ENCODE results near the gene EPB41L2. TPM values are rescaled to one million over a fixed set of nuclear protein-coding genes. Genes with fewer than 3 reads are reported as not detected.

Gene EPB41L2
- total RNA-seq, 1 donor from 2014 or later = 136 TPM

DNA sequence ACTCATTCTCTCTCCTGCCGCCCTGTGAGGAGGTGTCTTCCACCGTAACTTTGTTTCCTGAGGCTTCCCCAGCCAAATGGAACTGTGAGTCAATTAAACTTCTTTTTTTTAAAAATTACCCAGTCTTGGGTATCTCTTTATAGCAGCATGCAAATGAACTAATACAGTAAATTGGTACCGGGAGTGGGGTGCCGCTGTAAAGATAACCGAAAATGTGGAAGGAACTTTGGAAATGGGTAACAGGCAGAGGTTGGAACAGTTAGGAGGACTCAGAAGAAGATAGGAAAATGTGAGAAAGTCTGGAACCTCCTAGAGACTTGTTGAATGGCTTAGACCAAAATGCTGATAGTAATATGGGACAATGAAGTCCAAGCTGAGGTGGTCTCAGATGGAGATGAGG, 55.8 kb downstream of the EPB41L2 start:
- Histone ChIP-seq H3K9me3 (ENCODE audit: insufficient read depth, low read depth, low read length) (peaks cover 11% of the 10 kb centered on the region), H3K79me2 (ENCODE audit: insufficient read depth, low read length) (peaks cover 46% of the 10 kb centered on the region), H4K20me1 (ENCODE audit: insufficient read depth, low read length) (peaks cover 17% of the 10 kb centered on the region), H3K27ac (ENCODE audit: low read depth, low read length) (no peak overlapping the region), H3K27me3 (ENCODE audit: insufficient read depth, low read length) (no peaks in the 10 kb centered on the region), H3K4me1 (ENCODE audit: insufficient read depth, low read length) (peaks cover 4% of the 10 kb centered on the region), H3K4me3 (ENCODE audit: insufficient read depth, low read depth, low read length) (no peak overlapping the region), H3K9ac (ENCODE audit: low read length) (no peak overlapping the region), H3K4me2 (ENCODE audit: low read length) (no peak overlapping the region), H2AFZ (ENCODE audit: low read depth, low read length) (no peak overlapping the region), H3K36me3 (ENCODE audit: insufficient read depth, low read length) (no peaks in the 10 kb centered on the region)
- Mint-ChIP-seq H3K4me3 (ENCODE audit: unreplicated experiment) (no peak overlapping the region), H3K27ac (ENCODE audit: unreplicated experiment) (no peak overlapping the region), H3K27me3 (ENCODE audit: low read depth, unreplicated experiment) (no peaks in the 10 kb centered on the region), H3K36me3 (ENCODE audit: low read depth, unreplicated experiment) (peaks cover 21% of the 10 kb centered on the region), H3K9me3 (ENCODE audit: unreplicated experiment) (peaks cover 19% of the 10 kb centered on the region), H3K4me1 (ENCODE audit: low read depth, unreplicated experiment) (peaks cover 23% of the 10 kb centered on the region)
- FAIRE-seq (no peak), DNase-seq (ENCODE audit: low read depth) (no peak)
- TF ChIP-seq CTCF (IDR thresholded peaks at IDR 0.05; ENCODE audit: insufficient read depth, low read depth, low read length) (no peak), EZH2 (IDR thresholded peaks at IDR 0.05; ENCODE audit: insufficient read depth, low read length) (no peak)

DNA sequence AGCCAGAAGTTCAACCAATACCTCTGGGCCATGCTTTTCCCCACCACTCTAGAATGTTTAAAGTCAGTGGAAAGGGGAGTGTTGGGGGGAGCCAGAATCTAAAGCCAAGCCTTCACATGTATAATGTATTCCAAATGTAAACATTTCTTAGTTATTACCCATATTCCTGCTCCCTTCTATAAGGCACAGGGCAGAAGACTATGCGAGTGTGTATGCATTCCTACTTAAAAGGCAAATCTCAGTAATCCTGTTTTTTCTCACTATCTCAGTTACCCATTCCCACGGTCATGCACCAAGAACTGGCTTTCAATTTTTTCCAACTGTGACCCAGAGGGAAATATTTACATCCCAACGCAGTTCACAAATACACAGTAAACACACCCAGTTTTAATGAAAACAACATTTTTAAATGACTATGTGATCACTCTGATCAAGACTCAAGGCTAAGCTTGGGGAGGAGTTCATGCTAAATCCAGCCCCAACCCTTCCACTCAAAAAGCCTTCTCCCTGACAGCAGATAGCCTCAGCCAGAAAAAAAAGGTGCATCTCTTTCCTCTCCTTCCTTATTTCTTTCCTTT, 57.5 kb downstream of the EPB41L2 start:
- H3K27me3 ChIP-seq (ENCODE audit: insufficient read depth, low read length) = no peaks in the 10 kb centered on the region
- no peak overlapping the region for H3K27ac ChIP-seq (ENCODE audit: low read depth, low read length)
- H3K27ac Mint-ChIP-seq (ENCODE audit: unreplicated experiment) = no peak overlapping the region
- no peak overlapping the region for H3K9ac ChIP-seq (ENCODE audit: low read length)
- H3K36me3 Mint-ChIP-seq (ENCODE audit: low read depth, unreplicated experiment) = peaks cover 21% of the 10 kb centered on the region
- no peaks in the 10 kb centered on the region for H3K27me3 Mint-ChIP-seq (ENCODE audit: low read depth, unreplicated experiment)
- peaks cover 37% of the 10 kb centered on the region for H3K4me1 Mint-ChIP-seq (ENCODE audit: low read depth, unreplicated experiment)
- DNase-seq (ENCODE audit: low read depth) = no peak
- H4K20me1 ChIP-seq (ENCODE audit: insufficient read depth, low read length) = peaks cover 16% of the 10 kb centered on the region
- peaks cover 16% of the 10 kb centered on the region for H3K9me3 Mint-ChIP-seq (ENCODE audit: unreplicated experiment)
- no peak for TF ChIP-seq CTCF (IDR thresholded peaks at IDR 0.05; ENCODE audit: insufficient read depth, low read depth, low read length)
- no peak for TF ChIP-seq EZH2 (IDR thresholded peaks at IDR 0.05; ENCODE audit: insufficient read depth, low read length)
- H3K4me2 ChIP-seq (ENCODE audit: low read length) = no peak overlapping the region
- peaks cover 45% of the 10 kb centered on the region for H3K79me2 ChIP-seq (ENCODE audit: insufficient read depth, low read length)
- no peak overlapping the region for H3K4me3 Mint-ChIP-seq (ENCODE audit: unreplicated experiment)
- H3K9me3 ChIP-seq (ENCODE audit: insufficient read depth, low read depth, low read length) = peaks cover 11% of the 10 kb centered on the region
- H3K4me3 ChIP-seq (ENCODE audit: insufficient read depth, low read depth, low read length) = no peak overlapping the region
- H3K4me1 ChIP-seq (ENCODE audit: insufficient read depth, low read length) = peaks cover 7% of the 10 kb centered on the region
- no peak overlapping the region for H2AFZ ChIP-seq (ENCODE audit: low read depth, low read length)
- no peak for FAIRE-seq
- H3K36me3 ChIP-seq (ENCODE audit: insufficient read depth, low read length) = no peaks in the 10 kb centered on the region

- Mint-ChIP-seq H3K9me3 (ENCODE audit: unreplicated experiment) (peaks cover 16% of the 10 kb centered on the region), H3K4me3 (ENCODE audit: unreplicated experiment) (no peak overlapping the region), H3K27ac (ENCODE audit: unreplicated experiment) (no peak overlapping the region), H3K4me1 (ENCODE audit: low read depth, unreplicated experiment) (peaks cover 37% of the 10 kb centered on the region), H3K27me3 (ENCODE audit: low read depth, unreplicated experiment) (no peaks in the 10 kb centered on the region), H3K36me3 (ENCODE audit: low read depth, unreplicated experiment) (peaks cover 21% of the 10 kb centered on the region)
- Histone ChIP-seq H3K4me2 (ENCODE audit: low read length) (no peak overlapping the region), H3K9ac (ENCODE audit: low read length) (no peak overlapping the region), H2AFZ (ENCODE audit: low read depth, low read length) (no peak overlapping the region), H3K27ac (ENCODE audit: low read depth, low read length) (no peak overlapping the region), H3K36me3 (ENCODE audit: insufficient read depth, low read length) (no peaks in the 10 kb centered on the region), H3K79me2 (ENCODE audit: insufficient read depth, low read length) (peaks cover 48% of the 10 kb centered on the region), H3K9me3 (ENCODE audit: insufficient read depth, low read depth, low read length) (peaks cover 11% of the 10 kb centered on the region), H3K4me1 (ENCODE audit: insufficient read depth, low read length) (peaks cover 7% of the 10 kb centered on the region), H3K27me3 (ENCODE audit: insufficient read depth, low read length) (no peaks in the 10 kb centered on the region), H3K4me3 (ENCODE audit: insufficient read depth, low read depth, low read length) (no peak overlapping the region), H4K20me1 (ENCODE audit: insufficient read depth, low read length) (peaks cover 19% of the 10 kb centered on the region)
- FAIRE-seq = no peak
- TF ChIP-seq CTCF (IDR thresholded peaks at IDR 0.05; ENCODE audit: insufficient read depth, low read depth, low read length) (no peak), EZH2 (IDR thresholded peaks at IDR 0.05; ENCODE audit: insufficient read depth, low read length) (no peak)
- no peak for DNase-seq (ENCODE audit: low read depth)
Measured at GRCh38 chr6:131004936-131005335, 58.1 kb downstream of the EPB41L2 start.
